Epithelial cell of esophagus (primary cell): ENCODE measurements around the gene TMTC1.

Experiments
- DNase-seq: peaks from one replicate; pipeline ENCODE4 v3.0.0; 2010; ENCODE audit warnings: low read depth
- H3K4me3 ChIP-seq: 2 replicates; pipeline ENCODE4 v1.5.1; 2011; ENCODE audit warnings: mild to moderate bottlenecking, low read length, control low read depth
- TF ChIP-seq, protein P1 (sequence below): IDR thresholded peaks from 2 replicates; pipeline ENCODE4 v1.5.1; 2011; ENCODE audit warnings: low read depth, mild to moderate bottlenecking, low read length, control low read depth, inconsistent platforms; ENCODE audit not compliant: insufficient read depth; ENCODE audit errors: missing control alignments

Gene TMTC1

DNA sequence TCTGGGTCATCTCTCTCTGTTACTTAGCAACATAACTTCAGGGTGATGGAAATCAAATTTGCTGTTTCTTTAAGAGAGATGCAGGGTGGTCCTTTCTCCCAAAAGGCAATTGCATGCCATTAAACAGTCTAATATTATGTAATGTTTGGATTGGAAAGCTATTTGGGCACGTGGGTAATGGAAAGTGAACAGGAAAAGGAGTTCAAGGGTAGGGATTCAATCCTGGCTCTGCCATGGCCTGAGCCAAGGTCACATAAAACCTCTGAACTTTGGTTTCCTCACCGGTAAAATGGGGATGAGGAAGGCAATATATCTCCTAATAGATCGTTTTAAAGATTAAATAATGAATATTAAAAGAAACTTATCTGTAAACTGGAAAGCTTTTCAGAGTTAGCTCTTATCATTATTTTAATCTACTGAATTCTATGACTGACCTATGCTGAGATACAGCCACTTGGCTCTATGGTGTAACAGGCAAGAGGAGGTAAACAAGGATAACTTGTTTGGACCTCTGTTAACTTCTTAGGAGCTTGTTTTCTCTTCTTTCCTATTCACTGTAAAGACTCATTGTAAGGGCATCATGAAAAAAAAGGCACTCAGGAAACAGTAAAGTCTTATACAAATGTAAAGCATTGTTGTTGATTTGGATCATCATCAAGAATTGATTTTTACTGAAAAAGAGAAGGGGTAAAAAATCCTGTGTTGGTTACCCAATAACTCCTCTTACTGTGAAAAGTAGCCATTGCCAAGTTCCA lies 230.6 kb downstream of the TMTC1 start:
- no peak for DNase-seq
- TF ChIP-seq, protein P1, sequence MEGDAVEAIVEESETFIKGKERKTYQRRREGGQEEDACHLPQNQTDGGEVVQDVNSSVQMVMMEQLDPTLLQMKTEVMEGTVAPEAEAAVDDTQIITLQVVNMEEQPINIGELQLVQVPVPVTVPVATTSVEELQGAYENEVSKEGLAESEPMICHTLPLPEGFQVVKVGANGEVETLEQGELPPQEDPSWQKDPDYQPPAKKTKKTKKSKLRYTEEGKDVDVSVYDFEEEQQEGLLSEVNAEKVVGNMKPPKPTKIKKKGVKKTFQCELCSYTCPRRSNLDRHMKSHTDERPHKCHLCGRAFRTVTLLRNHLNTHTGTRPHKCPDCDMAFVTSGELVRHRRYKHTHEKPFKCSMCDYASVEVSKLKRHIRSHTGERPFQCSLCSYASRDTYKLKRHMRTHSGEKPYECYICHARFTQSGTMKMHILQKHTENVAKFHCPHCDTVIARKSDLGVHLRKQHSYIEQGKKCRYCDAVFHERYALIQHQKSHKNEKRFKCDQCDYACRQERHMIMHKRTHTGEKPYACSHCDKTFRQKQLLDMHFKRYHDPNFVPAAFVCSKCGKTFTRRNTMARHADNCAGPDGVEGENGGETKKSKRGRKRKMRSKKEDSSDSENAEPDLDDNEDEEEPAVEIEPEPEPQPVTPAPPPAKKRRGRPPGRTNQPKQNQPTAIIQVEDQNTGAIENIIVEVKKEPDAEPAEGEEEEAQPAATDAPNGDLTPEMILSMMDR, result no peak
- H3K4me3 ChIP-seq, result no peak overlapping the region

DNA sequence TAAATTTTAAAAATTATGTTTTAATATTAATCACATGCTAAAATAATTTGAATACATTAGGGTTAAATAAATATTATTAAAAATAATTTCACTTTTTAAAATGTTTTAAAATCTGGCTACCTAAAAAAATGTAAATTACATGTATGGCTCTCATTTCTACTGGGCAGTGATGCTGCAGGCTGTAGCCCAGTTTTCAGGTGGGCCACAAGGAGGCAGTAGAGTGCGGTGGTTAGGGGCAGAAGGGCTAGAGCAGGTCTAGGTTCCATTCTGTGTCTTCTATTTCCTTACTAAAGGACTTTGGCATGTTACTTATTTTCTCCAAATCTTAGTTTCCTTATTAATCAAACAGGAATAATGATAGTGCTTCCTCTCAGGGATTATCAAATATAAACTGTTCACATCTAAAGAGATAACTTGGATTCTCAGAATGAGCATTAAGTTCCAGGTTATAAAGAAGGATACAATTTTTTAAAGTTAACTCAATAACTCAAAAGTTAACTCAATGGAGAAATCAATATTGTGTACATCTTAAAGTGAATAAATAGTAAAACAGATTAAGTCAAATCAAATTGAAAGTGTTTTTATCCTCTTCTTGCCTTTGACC lies 231.3 kb downstream of the TMTC1 start:
- peak; percentile 66 for DNase-seq
- H3K4me3 ChIP-seq, result no peak overlapping the region
- TF ChIP-seq, protein P1, result peak; percentile 96

GRCh38 chr12:29551812-29552211 lies 231.9 kb downstream of the TMTC1 start:
- no peak overlapping the region for H3K4me3 ChIP-seq
- TF ChIP-seq, protein P1, result no peak
- no peak for DNase-seq

DNA sequence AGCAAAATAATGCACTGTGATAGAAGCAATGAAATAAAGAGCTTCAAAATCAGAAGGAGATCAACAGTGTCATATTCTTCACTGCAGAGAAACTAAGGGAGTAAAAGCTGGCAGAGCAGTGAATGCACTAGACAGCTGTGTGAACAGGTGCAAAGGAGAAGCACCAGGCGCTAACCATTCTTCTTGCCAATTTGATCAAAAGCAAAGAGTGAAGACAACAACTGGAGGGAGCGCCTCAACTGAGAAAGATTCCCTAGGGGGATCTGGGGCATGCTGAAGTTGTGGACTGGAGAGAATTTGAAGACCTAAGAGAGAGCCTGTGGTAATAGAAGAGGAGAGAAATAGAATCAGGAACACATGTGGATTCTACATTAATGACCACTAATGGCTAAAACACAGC lies 235.9 kb downstream of the TMTC1 start:
- no peak overlapping the region for H3K4me3 ChIP-seq
- DNase-seq, result no peak
- TF ChIP-seq, protein P1, result no peak

DNA sequence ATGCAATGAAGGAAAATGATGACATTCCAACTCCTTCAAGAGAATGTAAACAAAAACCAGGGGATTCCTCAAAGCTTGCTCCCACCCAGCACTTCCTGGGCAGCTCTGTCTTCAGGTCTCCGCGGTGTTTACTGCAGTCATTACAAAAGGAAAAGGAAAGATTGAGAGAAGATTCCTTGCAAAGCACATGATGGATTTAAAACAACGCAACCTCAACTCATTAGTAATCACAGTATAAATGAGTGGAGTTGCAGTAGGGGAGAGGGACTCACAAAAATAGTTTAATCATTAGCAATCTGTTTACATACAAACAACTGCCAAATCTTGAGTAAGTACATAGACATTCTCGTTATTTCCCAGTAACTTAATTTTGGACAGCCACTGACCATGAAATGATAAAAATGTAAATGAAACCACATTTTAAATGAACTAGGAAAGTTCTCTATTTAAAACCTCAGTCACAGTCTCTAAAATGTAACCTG lies 236.6 kb downstream of the TMTC1 start:
- H3K4me3 ChIP-seq, result no peak overlapping the region
- TF ChIP-seq, protein P1, result no peak
- peak; percentile 5 for DNase-seq

DNA sequence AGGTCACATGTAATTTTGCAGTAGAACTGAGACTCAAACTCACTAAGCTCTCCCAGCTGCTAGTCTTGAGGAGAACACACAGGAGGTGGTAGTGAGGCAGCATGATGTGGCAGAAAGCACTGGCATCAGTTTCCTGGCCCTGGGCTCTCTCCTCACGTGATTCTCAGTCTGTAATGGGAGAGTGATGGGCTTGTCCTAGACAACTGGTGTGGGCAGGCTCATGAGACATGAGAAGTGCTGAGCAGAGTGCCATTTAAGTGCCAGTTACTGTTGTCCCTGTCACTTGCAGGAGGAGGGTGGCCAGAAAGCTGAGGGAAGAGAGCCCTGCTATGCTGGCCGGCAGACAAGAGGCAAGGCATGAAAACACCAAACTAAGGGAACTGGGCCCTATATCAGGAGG lies 237.7 kb downstream of the TMTC1 start:
- TF ChIP-seq, protein P1, result no peak
- DNase-seq, result no peak
- H3K4me3 ChIP-seq, result no peak overlapping the region

DNA sequence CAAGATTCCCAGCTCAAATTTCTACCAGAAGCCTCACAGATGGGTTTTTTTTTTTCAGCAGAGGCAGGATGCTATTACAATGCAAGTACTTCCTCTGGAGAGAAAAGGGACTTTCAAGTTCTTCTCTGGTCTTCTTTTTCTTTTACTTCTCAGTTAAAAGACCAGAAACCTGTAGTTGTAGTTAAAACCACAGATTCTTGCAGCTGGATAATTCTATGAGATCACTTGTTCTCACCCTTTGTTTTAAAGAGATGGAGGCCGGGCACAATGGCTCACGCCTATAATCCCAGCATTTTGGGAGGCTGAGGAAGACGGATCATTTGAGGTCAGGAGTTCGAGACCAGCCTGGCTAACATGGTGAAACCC lies 238.7 kb downstream of the TMTC1 start:
- TF ChIP-seq, protein P1, result no peak
- H3K4me3 ChIP-seq, result no peak overlapping the region
- DNase-seq, result no peak
